NCI-H1436 treated with DMSO at 0.1 percent for 48 hours (cell line): ENCODE measurements around the gene PKD2.

Experiments
- DNase-seq: peaks from one replicate; lab custom pipeline; 2025; lab: John Stamatoyannopoulos, UW

Gene PKD2

GRCh38 chr4:88007304-88008121 lies at the start of gene PKD2:
PKD2 (plus strand) TSS chr4:88007635; CDS start chr4:88007734, 99 bp downstream.
- DNase-seq, result no peak

DNA sequence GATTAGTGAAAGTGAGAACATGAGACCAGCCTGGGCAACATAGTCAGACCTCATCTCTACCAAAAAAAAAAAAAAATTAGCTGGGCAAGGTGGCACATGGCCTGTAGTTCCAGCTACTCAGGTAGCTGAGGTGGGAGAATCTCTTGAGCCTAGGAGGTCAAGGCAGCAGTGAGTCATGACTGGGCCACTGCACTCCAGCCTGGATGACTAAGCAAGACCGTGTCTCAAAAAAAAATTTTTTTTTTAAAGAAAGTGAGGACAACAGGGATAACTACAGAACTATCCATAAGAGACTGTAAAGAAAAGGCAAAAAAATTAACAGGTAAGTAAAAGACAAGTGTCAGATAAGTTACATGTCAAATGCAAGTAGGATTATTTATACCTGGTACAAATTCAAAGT lies 45.4 kb upstream of the PKD2 start:
- DNase-seq, result no peak

DNA sequence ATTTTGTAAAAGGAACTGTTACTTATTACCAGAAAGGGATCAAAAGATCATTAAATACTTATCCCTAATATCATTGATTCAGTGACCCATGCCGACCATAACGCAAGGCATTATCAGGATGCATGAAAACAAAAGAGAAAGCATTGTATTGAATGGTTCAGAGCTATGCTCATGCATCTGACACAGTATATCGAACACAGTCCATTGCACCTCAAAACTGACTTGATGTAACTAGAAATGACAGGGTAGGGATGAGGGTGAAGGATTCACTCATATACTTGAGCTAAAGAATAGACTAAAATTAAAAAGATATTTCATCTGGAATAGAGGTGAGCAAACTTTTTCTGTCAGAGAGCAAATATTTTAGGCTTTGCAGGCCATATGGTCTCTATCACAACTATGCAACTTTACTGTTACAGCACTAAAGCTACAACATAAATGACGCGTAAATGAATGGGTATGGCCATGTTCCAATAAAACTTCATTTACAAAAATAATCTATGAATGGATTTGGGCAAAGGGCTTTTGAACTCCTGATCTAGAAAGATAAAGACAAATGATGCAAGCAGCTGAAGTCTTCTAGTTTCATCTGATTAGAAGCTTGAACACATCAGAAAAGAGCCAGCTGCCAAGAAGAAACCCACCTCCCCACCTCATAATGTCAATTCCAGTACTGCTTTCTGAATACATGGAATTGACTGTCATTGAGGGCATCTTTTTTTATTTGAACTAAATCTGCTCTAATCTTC lies 44.9 kb upstream of the PKD2 start:
- no peak for DNase-seq

GRCh38 chr4:87965501-87965975 lies 41.9 kb upstream of the PKD2 start:
- DNase-seq, result no peak

- DNase-seq, result no peak
Observed at GRCh38 chr4:87966095-87966496, 41.3 kb upstream of the PKD2 start.

- no peak for DNase-seq
Observed at GRCh38 chr4:87967193-87967592, 40.2 kb upstream of the PKD2 start.

GRCh38 chr4:87970121-87970520 lies 37.3 kb upstream of the PKD2 start:
- no peak for DNase-seq

DNA sequence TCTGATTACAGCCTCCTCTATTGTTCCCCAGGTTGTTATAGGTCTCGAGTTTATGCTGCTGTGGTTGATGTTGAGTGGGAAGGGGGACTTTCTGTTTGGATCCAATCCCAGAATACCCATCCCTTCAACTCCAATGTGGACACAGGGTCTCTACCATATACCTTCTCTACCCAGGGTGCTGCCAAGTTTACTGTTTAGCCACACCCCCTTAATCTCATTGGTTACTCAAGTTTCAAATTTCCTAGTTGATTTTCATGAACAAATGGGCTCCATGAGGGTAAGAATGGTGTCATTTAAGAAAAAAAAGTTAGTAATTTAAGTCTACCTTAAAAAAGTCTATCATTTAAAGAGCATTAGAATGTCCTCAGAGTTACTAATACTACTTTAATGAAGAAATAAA lies 35.6 kb upstream of the PKD2 start:
- DNase-seq, result no peak

GRCh38 chr4:87973283-87974169 lies 33.9 kb upstream of the PKD2 start:
- DNase-seq, result no peak

- DNase-seq, result no peak
Observed at GRCh38 chr4:87974856-87975462, 32.5 kb upstream of the PKD2 start.

- DNase-seq, result no peak
Observed at GRCh38 chr4:87975466-87975865, 32.0 kb upstream of the PKD2 start, which contains the start of gene SPP1. SPP1 (plus strand) TSS chr4:87975714; CDS start chr4:87976896, 1,182 bp downstream.

- no peak for DNase-seq
Observed at GRCh38 chr4:87977521-87978278, 29.7 kb upstream of the PKD2 start.

DNA sequence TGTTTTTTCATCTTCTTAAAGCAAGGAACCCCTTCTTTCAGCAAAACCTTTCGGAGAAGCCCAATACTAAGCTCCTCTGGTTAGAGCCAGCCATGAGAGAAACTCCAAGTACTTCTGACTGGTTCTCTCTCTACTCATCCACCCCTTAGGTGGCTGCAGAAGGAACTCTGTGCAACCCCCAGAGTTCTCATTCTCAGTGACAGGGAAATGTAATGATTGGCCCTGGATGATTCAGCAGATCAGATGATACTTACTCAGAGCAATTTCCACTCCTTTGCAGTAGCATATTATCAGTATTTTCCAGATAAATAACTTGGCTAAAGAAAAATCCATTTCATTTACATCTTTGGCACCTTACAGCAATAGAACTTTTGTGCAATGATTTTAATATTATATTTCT lies 28.8 kb upstream of the PKD2 start:
- DNase-seq, result no peak

GRCh38 chr4:87979810-87980209 lies 27.6 kb upstream of the PKD2 start:
- DNase-seq, result no peak

- no peak for DNase-seq
Observed at GRCh38 chr4:87981486-87981885, 25.9 kb upstream of the PKD2 start.

- DNase-seq, result no peak
Observed at GRCh38 chr4:87982036-87982435, 25.4 kb upstream of the PKD2 start.

DNA sequence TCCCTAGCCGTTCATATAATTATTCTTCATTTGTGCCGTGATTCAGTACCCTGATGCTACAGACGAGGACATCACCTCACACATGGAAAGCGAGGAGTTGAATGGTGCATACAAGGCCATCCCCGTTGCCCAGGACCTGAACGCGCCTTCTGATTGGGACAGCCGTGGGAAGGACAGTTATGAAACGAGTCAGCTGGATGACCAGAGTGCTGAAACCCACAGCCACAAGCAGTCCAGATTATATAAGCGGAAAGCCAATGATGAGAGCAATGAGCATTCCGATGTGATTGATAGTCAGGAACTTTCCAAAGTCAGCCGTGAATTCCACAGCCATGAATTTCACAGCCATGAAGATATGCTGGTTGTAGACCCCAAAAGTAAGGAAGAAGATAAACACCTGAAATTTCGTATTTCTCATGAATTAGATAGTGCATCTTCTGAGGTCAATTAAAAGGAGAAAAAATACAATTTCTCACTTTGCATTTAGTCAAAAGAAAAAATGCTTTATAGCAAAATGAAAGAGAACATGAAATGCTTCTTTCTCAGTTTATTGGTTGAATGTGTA lies 24.9 kb upstream of the PKD2 start:
- DNase-seq, result no peak

DNA sequence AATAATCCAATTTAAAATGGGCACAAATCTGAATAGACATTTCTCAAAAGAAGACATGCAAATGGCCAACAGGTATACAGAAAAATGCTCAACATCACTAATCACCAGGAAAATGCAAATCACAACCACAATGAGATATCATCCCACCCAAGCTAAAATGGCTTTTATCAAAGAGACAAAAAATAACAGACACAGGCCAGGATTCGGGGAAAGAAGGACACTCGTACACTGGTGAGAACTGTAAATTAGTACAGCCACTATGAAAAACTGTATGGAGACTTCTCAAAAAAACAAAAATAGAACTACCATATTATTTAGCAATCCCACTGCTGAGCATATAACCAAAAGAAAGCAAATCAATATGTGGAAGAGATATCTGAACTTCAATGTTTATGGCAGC lies 23.4 kb upstream of the PKD2 start:
- no peak for DNase-seq

- DNase-seq, result no peak
Observed at GRCh38 chr4:87985097-87985886, 22.1 kb upstream of the PKD2 start.

GRCh38 chr4:87985887-87986200 lies 21.6 kb upstream of the PKD2 start:
- no peak for DNase-seq
